Smooth muscle cell (in vitro differentiated cells): Measurements from ENCODE around the gene C9orf153. TPM values are rescaled to one million over a fixed set of nuclear protein-coding genes. Genes with fewer than 3 reads are reported as not detected.

Experiments
- DNase-seq: peaks from one replicate; lab custom pipeline; 2025; ENCODE audit not compliant: unreplicated experiment; lab: John Stamatoyannopoulos, UW
- H2AFZ ChIP-seq: fragments of 200-600 bp; sonication (generic); 2 replicates; pipeline ENCODE4 v1.6.0; 2016; ENCODE audit warnings: antibody characterized with exemption, low read depth, mild to moderate bottlenecking
- H3F3A ChIP-seq: fragments of 200-600 bp; sonication (generic); 2 replicates; pipeline ENCODE4 v1.6.0; 2017; ENCODE audit warnings: antibody characterized with exemption, low read depth
- H3K27ac ChIP-seq: fragments of 200-600 bp; sonication (generic); 2 replicates; pipeline ENCODE4 v1.5.1; 2016; ENCODE audit warnings: low read depth, mild to moderate bottlenecking
- H3K27me3 ChIP-seq: fragments of 200-600 bp; sonication (generic); 2 replicates; pipeline ENCODE4 v1.6.1; 2016; ENCODE audit warnings: low read depth, mild to moderate bottlenecking
- H3K36me3 ChIP-seq: fragments of 200-600 bp; sonication (generic); 2 replicates; pipeline ENCODE4 v1.5.1; 2016; ENCODE audit warnings: low read depth
- H3K4me1 ChIP-seq: fragments of 200-600 bp; sonication (generic); 2 replicates; pipeline ENCODE4 v1.5.1; 2016; ENCODE audit warnings: low read depth
- H3K4me2 ChIP-seq: fragments of 200-600 bp; sonication (generic); 2 replicates; pipeline ENCODE4 v1.6.0; 2016; ENCODE audit warnings: mild to moderate bottlenecking
- H3K4me3 ChIP-seq: fragments of 200-600 bp; sonication (generic); 2 replicates; pipeline ENCODE4 v1.5.1; 2016; ENCODE audit warnings: mild to moderate bottlenecking
- H3K79me2 ChIP-seq: fragments of 200-600 bp; sonication (generic); 2 replicates; pipeline ENCODE4 v1.6.0; 2016; ENCODE audit warnings: low read depth, mild to moderate bottlenecking
- H3K9ac ChIP-seq: fragments of 200-600 bp; sonication (generic); 2 replicates; pipeline ENCODE4 v1.6.0; 2016; ENCODE audit warnings: low read depth
- H3K9me3 ChIP-seq: fragments of 200-600 bp; sonication (generic); replicated peaks from 2 replicates; pipeline ENCODE4 v1.5.1; 2016; ENCODE audit warnings: low read depth
- H4K20me1 ChIP-seq: fragments of 200-600 bp; sonication (generic); 2 replicates; pipeline ENCODE4 v1.6.0; 2016; ENCODE audit warnings: low read depth
- WGBS: methylation state at CpG from one replicate; pipeline ENCODE4 v1.1.7; 2016; ENCODE audit warnings: low lambda C conversion rate; 5-methylcytosine and 5-hydroxymethylcytosine counted together
- polyA plus RNA-seq: library from polyadenylated mRNA; unstranded; fragments of >200 nt; fragmentation: Nextera tagmentation; extraction: Ambion mirVana; gene quantifications from 2 replicates; pipeline ENCODE4 v1.2.1, GENCODE V29; 2016
- total RNA-seq: library from RNA; depleted of rRNA; stranded (reverse); fragments of >200 nt; gene quantifications from 2 replicates; pipeline ENCODE4 v1.2.3, GENCODE V29; 2014
- TF ChIP-seq, protein P1 (sequence below): fragments of 200-600 bp; sonication (generic); IDR thresholded peaks from 2 replicates; pipeline ENCODE4 v1.5.1; 2017; ENCODE audit warnings: borderline replicate concordance, mild to moderate bottlenecking, antibody characterized with exemption; ENCODE audit not compliant: insufficient read depth, poor library complexity, severe bottlenecking

The C9orf153 gene
- total and polyA plus RNA-seq, 2 experiments from 2014 or later: 0.63 TPM; not detected in 1

DNA sequence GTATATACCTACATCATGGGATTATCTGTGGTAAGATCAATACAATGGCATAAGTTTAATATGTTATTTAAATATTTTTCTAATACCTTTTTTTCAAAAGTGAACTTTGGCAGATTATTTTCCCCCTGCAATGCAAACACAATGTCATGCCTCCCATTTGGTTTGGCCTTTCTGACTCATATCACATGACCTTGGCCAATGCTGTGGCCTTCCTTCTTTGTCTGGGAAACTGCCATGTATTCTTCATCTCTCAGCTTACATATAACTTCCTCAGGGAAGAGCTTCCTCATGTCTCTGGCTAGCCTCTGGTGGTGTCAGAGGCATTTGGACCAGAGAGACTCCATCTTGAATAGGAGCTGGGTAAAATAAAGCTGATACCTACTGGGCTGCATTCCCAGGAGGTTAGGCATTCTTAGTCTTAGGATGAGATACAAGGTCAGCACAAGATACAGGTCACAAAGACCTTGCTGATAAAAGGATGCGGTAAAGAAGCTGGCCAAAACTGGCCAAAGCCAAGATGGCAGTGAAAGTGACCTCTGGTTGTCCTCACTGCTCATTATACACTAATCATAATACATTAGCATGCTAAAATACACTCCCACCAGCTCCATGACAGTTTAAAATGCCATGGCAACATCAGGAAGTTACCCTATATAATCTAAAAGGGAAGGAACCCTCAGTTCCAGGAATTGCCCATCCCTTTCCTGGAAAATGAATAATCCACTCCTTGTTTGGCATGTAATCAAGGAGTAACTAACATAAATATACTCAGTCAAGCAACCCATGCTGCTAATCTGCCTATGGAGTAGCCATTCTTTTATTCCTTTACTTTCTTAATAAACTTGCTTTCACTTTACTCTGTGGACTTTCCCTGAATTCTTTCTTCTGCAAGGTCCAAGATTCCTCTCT is 76.0 kb downstream of the C9orf153 start:
- Histone ChIP-seq H3K4me3 (no peak overlapping the region), H4K20me1 (no peaks in the 10 kb centered on the region), H3K27me3 (no peaks in the 10 kb centered on the region), H3K9me3 (no peaks in the 10 kb centered on the region), H3K4me2 (no peak overlapping the region), H3F3A (no peaks in the 10 kb centered on the region), H2AFZ (no peak overlapping the region), H3K4me1 (no peaks in the 10 kb centered on the region), H3K79me2 (no peaks in the 10 kb centered on the region), H3K9ac (no peak overlapping the region), H3K27ac (no peak overlapping the region), H3K36me3 (no peaks in the 10 kb centered on the region)
- TF ChIP-seq, protein P1, sequence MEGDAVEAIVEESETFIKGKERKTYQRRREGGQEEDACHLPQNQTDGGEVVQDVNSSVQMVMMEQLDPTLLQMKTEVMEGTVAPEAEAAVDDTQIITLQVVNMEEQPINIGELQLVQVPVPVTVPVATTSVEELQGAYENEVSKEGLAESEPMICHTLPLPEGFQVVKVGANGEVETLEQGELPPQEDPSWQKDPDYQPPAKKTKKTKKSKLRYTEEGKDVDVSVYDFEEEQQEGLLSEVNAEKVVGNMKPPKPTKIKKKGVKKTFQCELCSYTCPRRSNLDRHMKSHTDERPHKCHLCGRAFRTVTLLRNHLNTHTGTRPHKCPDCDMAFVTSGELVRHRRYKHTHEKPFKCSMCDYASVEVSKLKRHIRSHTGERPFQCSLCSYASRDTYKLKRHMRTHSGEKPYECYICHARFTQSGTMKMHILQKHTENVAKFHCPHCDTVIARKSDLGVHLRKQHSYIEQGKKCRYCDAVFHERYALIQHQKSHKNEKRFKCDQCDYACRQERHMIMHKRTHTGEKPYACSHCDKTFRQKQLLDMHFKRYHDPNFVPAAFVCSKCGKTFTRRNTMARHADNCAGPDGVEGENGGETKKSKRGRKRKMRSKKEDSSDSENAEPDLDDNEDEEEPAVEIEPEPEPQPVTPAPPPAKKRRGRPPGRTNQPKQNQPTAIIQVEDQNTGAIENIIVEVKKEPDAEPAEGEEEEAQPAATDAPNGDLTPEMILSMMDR: no peak
- DNase-seq: no peak
- 100% methylated on average over 1 of the region's 1 CpG for WGBS

DNA sequence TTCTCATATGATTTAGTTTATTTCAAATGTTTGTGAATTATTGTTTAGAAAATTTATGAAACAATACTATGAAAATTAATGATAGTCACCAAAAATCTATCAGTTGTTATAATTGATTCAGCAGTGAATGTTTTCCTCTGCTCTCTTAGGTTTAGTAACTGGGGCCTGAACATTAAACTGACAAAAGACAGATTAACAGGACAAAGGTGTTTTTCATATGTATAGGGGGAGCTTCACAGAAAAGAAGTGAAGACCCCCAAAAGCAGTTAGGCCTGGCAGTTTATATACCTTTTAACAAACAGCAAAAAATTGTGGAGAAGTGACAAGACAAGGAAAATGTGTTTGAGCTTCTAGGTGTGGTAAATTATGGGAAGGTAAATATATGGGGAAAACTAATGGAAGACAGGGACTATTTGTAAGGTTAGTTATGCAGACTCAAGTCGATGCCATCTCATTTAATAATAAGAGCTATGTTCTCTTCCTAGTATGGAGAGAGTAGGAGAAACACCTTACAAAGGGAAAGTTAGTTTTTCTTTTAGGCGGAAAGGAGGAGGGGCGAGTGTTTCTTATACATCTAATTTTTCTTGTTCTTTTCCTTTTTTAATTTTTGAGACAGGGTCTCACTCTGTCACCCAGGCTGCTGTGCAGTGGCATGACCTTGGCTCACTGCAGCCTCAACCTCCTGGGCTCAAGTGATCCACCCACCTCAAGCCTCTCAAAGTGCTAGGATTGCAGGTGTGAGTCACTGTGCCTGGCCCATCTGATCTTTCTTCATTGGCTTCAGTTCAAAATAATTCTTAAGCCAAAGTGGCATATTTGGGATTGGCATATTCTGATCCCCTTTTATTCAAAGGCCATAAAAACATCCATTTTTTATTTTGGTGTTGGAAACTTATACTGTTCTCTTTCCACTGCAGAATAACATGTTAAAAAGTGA is 77.8 kb downstream of the C9orf153 start:
- Histone ChIP-seq H3K4me3 (no peak overlapping the region), H3K27ac (no peak overlapping the region), H3F3A (no peaks in the 10 kb centered on the region), H3K9me3 (no peaks in the 10 kb centered on the region), H3K9ac (no peak overlapping the region), H3K79me2 (no peaks in the 10 kb centered on the region), H3K36me3 (no peaks in the 10 kb centered on the region), H4K20me1 (no peaks in the 10 kb centered on the region), H3K4me2 (no peak overlapping the region), H3K4me1 (no peaks in the 10 kb centered on the region), H2AFZ (no peak overlapping the region), H3K27me3 (no peaks in the 10 kb centered on the region)
- 68% methylated on average over 3 of the region's 3 CpGs for WGBS
- DNase-seq: no peak
- TF ChIP-seq, protein P1: no peak

DNA sequence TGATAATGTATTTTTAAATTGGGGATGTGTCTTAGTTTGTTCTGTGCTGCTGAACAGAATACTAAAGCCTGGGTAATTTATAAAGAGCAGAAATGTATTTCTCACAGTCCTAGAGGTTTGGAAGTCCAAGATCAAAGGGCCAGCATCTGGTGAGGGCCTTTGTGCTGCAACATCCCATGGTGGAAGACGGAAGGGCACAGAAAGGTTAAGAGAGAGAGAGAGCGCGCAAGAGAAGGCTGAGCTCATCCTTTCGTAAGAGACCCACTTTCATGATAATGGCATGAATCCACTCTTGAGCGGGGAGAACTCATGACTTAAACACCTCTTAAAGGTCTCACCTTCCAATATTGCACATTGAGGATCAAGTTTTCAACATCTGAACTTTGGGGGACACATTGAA is 81.0 kb downstream of the C9orf153 start:
- Histone ChIP-seq H3K27ac (no peak overlapping the region), H3K79me2 (no peaks in the 10 kb centered on the region), H4K20me1 (no peaks in the 10 kb centered on the region), H3K4me3 (no peak overlapping the region), H3K36me3 (no peaks in the 10 kb centered on the region), H3K4me2 (no peak overlapping the region), H3F3A (no peaks in the 10 kb centered on the region), H2AFZ (no peak overlapping the region), H3K27me3 (no peaks in the 10 kb centered on the region), H3K9ac (no peak overlapping the region), H3K4me1 (no peaks in the 10 kb centered on the region), H3K9me3 (no peaks in the 10 kb centered on the region)
- WGBS: 89% methylated on average over 5 of the region's 5 CpGs
- TF ChIP-seq, protein P1: no peak
- no peak for DNase-seq
